ENCODE results near the gene C1QTNF6.

DNA sequence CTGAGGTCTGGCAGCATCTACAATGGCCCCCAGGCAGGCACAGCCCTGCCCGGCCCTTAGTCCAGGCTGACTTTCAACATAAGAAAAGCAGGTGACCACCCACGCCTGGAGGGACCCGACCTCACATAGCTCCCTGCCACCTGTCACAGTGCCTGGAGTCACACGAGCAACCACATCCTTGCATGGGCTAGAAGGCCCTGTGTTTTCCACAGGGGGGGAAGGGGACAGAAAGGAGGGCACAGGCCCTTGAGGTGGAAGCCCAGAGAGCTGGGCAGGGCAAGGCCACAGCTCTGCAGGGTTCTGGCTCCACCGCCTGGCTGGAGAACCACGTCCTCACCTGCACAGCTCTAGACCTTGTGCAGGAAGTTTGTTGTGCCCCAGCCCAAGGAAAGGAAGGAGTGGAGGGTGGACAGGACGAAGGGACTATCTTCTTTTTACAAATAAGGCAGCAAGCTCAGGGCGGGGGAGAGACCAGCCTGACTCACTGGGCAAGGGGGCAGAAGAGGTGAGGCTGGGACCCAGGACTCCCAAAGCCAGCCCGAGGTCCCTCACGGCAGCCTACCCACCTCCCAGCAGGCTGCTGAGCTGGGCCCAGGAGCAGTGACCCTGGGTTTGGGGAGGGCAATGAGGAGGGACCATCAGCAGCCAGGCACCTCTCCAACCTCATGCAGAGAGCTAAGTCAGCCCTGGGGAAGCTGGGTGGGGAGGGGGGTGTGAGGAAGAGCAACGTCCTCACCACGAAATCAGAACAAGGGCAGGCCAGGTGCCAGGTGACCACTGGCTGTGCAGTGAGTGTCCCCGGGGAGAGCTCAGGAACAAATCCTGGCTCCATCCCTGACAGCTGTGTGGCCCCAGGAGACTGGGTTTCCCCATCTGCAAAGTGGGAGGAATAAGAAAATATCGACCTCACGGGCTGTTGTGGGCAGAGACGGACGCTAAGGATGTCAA is 4.3 kb downstream of the C1QTNF6 start:
- TF ChIP-seq, protein P1, sequence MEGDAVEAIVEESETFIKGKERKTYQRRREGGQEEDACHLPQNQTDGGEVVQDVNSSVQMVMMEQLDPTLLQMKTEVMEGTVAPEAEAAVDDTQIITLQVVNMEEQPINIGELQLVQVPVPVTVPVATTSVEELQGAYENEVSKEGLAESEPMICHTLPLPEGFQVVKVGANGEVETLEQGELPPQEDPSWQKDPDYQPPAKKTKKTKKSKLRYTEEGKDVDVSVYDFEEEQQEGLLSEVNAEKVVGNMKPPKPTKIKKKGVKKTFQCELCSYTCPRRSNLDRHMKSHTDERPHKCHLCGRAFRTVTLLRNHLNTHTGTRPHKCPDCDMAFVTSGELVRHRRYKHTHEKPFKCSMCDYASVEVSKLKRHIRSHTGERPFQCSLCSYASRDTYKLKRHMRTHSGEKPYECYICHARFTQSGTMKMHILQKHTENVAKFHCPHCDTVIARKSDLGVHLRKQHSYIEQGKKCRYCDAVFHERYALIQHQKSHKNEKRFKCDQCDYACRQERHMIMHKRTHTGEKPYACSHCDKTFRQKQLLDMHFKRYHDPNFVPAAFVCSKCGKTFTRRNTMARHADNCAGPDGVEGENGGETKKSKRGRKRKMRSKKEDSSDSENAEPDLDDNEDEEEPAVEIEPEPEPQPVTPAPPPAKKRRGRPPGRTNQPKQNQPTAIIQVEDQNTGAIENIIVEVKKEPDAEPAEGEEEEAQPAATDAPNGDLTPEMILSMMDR (conservative IDR thresholded peaks at IDR 0.05; ENCODE audit: low read depth, low read length): no peak
- TF ChIP-seq MXI1 (IDR thresholded peaks at IDR 0.05; ENCODE audit: borderline replicate concordance, low read depth, low read length) (no peak), POLR2A (IDR thresholded peaks at IDR 0.05; ENCODE audit: low read depth, low read length) (no peak), CEBPB (IDR thresholded peaks at IDR 0.05; ENCODE audit: low read depth, low read length) (no peak), RCOR1 (IDR thresholded peaks at IDR 0.05; ENCODE audit: insufficient replicate concordance, low read length) (no peak), BHLHE40 (IDR thresholded peaks at IDR 0.05; ENCODE audit: low read depth, low read length) (no peak), SMC3 (IDR thresholded peaks at IDR 0.05; ENCODE audit: low read depth, low read length) (no peak), RFX5 (IDR thresholded peaks at IDR 0.05; ENCODE audit: low read depth, low read length) (no peak), RAD21 (IDR thresholded peaks at IDR 0.05; ENCODE audit: low read length) (no peak), CHD1 (IDR thresholded peaks at IDR 0.05; ENCODE audit: low read depth, low read length) (no peak), FOS (IDR thresholded peaks at IDR 0.05; ENCODE audit: low read depth, low read length) (no peak)
- TF ChIP-seq, protein P2, sequence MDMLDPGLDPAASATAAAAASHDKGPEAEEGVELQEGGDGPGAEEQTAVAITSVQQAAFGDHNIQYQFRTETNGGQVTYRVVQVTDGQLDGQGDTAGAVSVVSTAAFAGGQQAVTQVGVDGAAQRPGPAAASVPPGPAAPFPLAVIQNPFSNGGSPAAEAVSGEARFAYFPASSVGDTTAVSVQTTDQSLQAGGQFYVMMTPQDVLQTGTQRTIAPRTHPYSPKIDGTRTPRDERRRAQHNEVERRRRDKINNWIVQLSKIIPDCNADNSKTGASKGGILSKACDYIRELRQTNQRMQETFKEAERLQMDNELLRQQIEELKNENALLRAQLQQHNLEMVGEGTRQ (IDR thresholded peaks at IDR 0.05; ENCODE audit: low read depth, low read length): no peak
- TF ChIP-seq, protein P3, sequence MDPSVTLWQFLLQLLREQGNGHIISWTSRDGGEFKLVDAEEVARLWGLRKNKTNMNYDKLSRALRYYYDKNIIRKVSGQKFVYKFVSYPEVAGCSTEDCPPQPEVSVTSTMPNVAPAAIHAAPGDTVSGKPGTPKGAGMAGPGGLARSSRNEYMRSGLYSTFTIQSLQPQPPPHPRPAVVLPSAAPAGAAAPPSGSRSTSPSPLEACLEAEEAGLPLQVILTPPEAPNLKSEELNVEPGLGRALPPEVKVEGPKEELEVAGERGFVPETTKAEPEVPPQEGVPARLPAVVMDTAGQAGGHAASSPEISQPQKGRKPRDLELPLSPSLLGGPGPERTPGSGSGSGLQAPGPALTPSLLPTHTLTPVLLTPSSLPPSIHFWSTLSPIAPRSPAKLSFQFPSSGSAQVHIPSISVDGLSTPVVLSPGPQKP (IDR thresholded peaks at IDR 0.05; ENCODE audit: borderline replicate concordance, low read depth, low read length): no peak
